AG04450 (cell line): ENCODE results near the gene RNF144B. TPM values are rescaled to one million over a fixed set of nuclear protein-coding genes. Genes with fewer than 3 reads are reported as not detected.

ENCODE experiments used
- CTCF ChIA-PET: fragments of 300-600, 350-600 bp; formaldehyde crosslinking; extraction: SDS; loops from one replicate; lab custom pipeline; 2022; ENCODE audit warnings: antibody characterized with exemption, inconsistent platforms; lab: Charles Lee
- POLR2A ChIA-PET: fragments of 350-600 bp; formaldehyde crosslinking; extraction: SDS; loops from one replicate; lab custom pipeline; 2021; ENCODE audit warnings: antibody characterized with exemption, inconsistent platforms; lab: Yijun Ruan, JAX
- DNase-seq: peaks from one replicate; pipeline ENCODE4 v3.0.0-alpha.2; 2011; ENCODE audit warnings: low read depth, low spot score
- H3K27ac ChIP-seq: one replicate; pipeline ENCODE4 v1.5.1; 2012; ENCODE audit warnings: low read depth, low read length, control low read depth
- H3K27me3 ChIP-seq: one replicate; pipeline ENCODE4 v1.6.0; 2012; ENCODE audit warnings: low read length; ENCODE audit not compliant: control insufficient read depth, insufficient read depth
- H3K4me3 ChIP-seq: 2 replicates; pipeline ENCODE4 v1.5.1; 2011; ENCODE audit warnings: mild to moderate bottlenecking, low read depth, low read length, control low read depth
- H3K9me3 ChIP-seq: 2 replicates; pipeline ENCODE4 v1.5.1; 2012; ENCODE audit warnings: low read length; ENCODE audit not compliant: control insufficient read depth, insufficient read depth
- CTCF ChIP-seq: IDR thresholded peaks from 2 replicates; pipeline ENCODE4 v1.5.1; 2011; ENCODE audit warnings: low read depth, low read length, control low read depth, inconsistent platforms
- polyA plus RNA-seq: library from polyadenylated mRNA; depleted of rRNA; stranded (reverse); fragments of >200 nt; gene quantifications from 2 replicates; pipeline ENCODE4 v1.2.3, GENCODE V29; 2011

The RNF144B gene
- polyA plus RNA-seq, 1 experiment: 0.25 TPM

GRCh38 chr6:18423426-18423825 lies 36.3 kb downstream of the RNF144B start:
- H3K27ac ChIP-seq: no peak overlapping the region
- no peaks in the 10 kb centered on the region for H3K9me3 ChIP-seq
- no peak overlapping the region for H3K4me3 ChIP-seq
- no peak for DNase-seq
- POLR2A ChIA-PET: no interaction called here
- TF ChIP-seq CTCF: no peak
- CTCF ChIA-PET: interaction anchor here (1.0 kb wide), 1 partner anchor 80 kb away, joined by 3 read pairs; no protein-coding TSS in a partner anchor
- peaks cover 7% of the 10 kb centered on the region for H3K27me3 ChIP-seq

- Histone ChIP-seq H3K9me3 (no peaks in the 10 kb centered on the region), H3K27ac (no peak overlapping the region), H3K27me3 (peaks cover 7% of the 10 kb centered on the region), H3K4me3 (no peak overlapping the region)
- POLR2A ChIA-PET: no interaction called here
- no peak for TF ChIP-seq CTCF
- no peak for DNase-seq
- CTCF ChIA-PET: no interaction called here
Observed at GRCh38 chr6:18424201-18424600, 37.1 kb downstream of the RNF144B start.

- Histone ChIP-seq H3K9me3 (no peaks in the 10 kb centered on the region), H3K27ac (no peak overlapping the region), H3K4me3 (no peak overlapping the region), H3K27me3 (peaks cover 4% of the 10 kb centered on the region)
- no peak for TF ChIP-seq CTCF
- POLR2A ChIA-PET: no interaction called here
- DNase-seq: no peak
- CTCF ChIA-PET: no interaction called here
Observed at GRCh38 chr6:18425218-18425617, 38.1 kb downstream of the RNF144B start.

GRCh38 chr6:18427296-18427695 lies 40.1 kb downstream of the RNF144B start:
- H3K27me3 ChIP-seq: peaks cover 3% of the 10 kb centered on the region
- no peak for DNase-seq
- no peak for TF ChIP-seq CTCF
- H3K4me3 ChIP-seq: no peak overlapping the region
- POLR2A ChIA-PET: no interaction called here
- CTCF ChIA-PET: interaction anchor here (0.7 kb wide), 1 partner anchor 77 kb away, joined by 3 read pairs; no protein-coding TSS in a partner anchor
- H3K27ac ChIP-seq: no peak overlapping the region
- H3K9me3 ChIP-seq: no peaks in the 10 kb centered on the region

GRCh38 chr6:18429655-18430297 lies 42.6 kb downstream of the RNF144B start:
- TF ChIP-seq CTCF: no peak
- Histone ChIP-seq H3K9me3 (no peaks in the 10 kb centered on the region), H3K27me3 (no peaks in the 10 kb centered on the region), H3K27ac (no peak overlapping the region), H3K4me3 (no peak overlapping the region)
- no peak for DNase-seq
- ChIA-PET POLR2A (no interaction called here), CTCF (no interaction called here)
